Gastroesophageal sphincter (tissue), 3 donors: ENCODE results near the gene ZSCAN2.

Experiments used
- CTCF ChIP-seq, 4 experiments: fragments of 200-600 bp in 2 of 4; fragments of 450-650 bp in 2 of 4; sonication (generic) in 1 of 4; IDR thresholded peaks; one replicate each; pipeline ENCODE4 v1.5.1; 2017 to 2019; ENCODE audit warnings: antibody characterized with exemption in 4 of 4, mild to moderate bottlenecking in 2 of 4, moderate library complexity in 2 of 4
- EP300 ChIP-seq: sonication (generic); formaldehyde crosslinking; IDR thresholded peaks from one replicate; pipeline ENCODE4 v1.6.1; 2017; ENCODE audit warnings: antibody characterized with exemption, mild to moderate bottlenecking
- POLR2A ChIP-seq, 2 donors: fragments of 450-650 bp; IDR thresholded peaks; one replicate each; pipeline ENCODE4 v1.6.1; 2017; ENCODE audit warnings: antibody characterized with exemption in 2 of 2, mild to moderate bottlenecking in 2 of 2, moderate library complexity in 1 of 2
- POLR2AphosphoS5 ChIP-seq: sonication (generic); formaldehyde crosslinking; IDR thresholded peaks from one replicate; pipeline ENCODE4 v1.6.1; 2017; ENCODE audit warnings: antibody characterized with exemption

- no peak for TF ChIP-seq CTCF (IDR thresholded peaks at IDR 0.05)
- TF ChIP-seq POLR2A (IDR thresholded peaks at IDR 0.05), result no peak
- TF ChIP-seq EP300, result no peak
- no peak for TF ChIP-seq POLR2AphosphoS5
These were observed 60.2 kb downstream of the ZSCAN2 start for GRCh38 chr15:84661001-84661400.
